Vagina (tissue), 2 donors: ENCODE data around the gene ZNF385B.

ENCODE experiments used
- POLR2A ChIP-seq, 2 donors: fragments of 450-650 bp; IDR thresholded peaks; one replicate each; pipeline ENCODE4 v1.6.1; 2017; ENCODE audit warnings: antibody characterized with exemption in 2 of 2, mild to moderate bottlenecking in 2 of 2, moderate library complexity in 2 of 2
- TF ChIP-seq, protein P1 (sequence below), 3 experiments: fragments of 450-650 bp in 2 of 3; fragments of 200-600 bp in 1 of 3; sonication (generic) in 1 of 3; IDR thresholded peaks; one replicate each; pipeline ENCODE4 v1.5.1; 2017 to 2019; ENCODE audit warnings: antibody characterized with exemption in 3 of 3, mild to moderate bottlenecking in 2 of 3, moderate library complexity in 2 of 3

DNA sequence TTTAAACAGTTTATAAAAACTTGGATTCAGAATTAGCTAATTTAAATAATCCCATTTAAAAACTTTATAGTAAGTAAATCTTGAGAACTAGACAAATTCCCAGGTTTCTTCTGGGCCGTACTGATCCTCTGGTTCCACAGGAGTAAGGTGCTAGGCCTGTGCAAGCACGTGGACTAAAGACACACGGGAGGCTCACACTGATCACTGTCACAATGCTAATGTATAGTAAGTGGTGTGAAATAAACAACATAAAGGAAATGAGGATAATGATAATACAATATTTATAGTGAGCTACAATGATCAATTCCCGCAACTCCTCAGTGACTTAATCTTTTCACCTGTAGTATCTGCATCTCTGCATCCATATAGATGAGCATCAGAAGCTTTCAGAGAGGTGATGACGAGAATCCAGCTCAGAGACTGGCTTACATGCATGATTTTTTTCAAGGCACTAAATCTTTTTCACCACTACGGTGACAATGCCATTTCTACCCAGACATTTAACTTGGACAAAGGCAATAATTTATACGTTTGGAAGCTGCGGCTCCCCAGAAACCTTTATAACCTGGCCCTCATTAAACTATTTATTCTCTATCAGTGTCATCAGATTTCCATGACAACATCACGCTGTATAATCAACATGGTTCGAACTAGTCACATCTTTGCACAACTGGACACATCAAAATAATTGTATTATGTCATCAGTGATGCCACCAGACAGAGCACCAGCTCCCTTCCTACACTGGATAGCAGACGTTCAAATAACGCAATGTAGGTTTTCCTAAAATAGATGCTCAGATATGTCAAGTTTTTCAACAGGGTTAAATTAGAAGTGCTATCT is 196.2 kb downstream of the ZNF385B start:
- TF ChIP-seq POLR2A (IDR thresholded peaks at IDR 0.05), result no peak
- TF ChIP-seq, protein P1, sequence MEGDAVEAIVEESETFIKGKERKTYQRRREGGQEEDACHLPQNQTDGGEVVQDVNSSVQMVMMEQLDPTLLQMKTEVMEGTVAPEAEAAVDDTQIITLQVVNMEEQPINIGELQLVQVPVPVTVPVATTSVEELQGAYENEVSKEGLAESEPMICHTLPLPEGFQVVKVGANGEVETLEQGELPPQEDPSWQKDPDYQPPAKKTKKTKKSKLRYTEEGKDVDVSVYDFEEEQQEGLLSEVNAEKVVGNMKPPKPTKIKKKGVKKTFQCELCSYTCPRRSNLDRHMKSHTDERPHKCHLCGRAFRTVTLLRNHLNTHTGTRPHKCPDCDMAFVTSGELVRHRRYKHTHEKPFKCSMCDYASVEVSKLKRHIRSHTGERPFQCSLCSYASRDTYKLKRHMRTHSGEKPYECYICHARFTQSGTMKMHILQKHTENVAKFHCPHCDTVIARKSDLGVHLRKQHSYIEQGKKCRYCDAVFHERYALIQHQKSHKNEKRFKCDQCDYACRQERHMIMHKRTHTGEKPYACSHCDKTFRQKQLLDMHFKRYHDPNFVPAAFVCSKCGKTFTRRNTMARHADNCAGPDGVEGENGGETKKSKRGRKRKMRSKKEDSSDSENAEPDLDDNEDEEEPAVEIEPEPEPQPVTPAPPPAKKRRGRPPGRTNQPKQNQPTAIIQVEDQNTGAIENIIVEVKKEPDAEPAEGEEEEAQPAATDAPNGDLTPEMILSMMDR (IDR thresholded peaks at IDR 0.05), result no peak
